COLO668 (cell line): ENCODE measurements around the gene STOM.
"Not testable (repeated sequence)": the region's sequence is repeated elsewhere in the genome, so short reads cannot be mapped to it uniquely, and the experiment has no call there.

ENCODE experiments used
- DNase-seq: peaks from one replicate; lab custom pipeline; 2025; ENCODE audit not compliant: unreplicated experiment; lab: John Stamatoyannopoulos, UW

Gene STOM

GRCh38 chr9:121303456-121304451 is 66.3 kb downstream of the STOM start:
- DNase-seq, result no peak

DNA sequence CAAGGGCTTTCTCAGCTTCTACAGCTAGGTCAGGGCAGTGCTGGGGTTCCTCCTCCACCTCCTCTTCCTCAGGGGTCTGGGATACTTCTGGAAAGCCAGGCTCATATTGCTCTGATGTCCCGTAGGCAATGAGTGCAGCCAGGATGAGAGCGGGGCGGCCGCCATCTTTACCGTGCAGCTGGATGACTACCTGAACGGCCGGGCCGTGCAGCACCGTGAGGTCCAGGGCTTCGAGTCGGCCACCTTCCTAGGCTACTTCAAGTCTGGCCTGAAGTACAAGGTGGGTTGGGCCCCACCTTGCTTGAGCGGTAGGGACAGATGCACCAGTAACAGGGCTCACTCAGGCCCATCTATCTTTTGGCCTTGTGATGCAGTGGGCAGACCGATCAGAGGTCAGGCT is 67.3 kb downstream of the STOM start:
- DNase-seq, result no peak

DNA sequence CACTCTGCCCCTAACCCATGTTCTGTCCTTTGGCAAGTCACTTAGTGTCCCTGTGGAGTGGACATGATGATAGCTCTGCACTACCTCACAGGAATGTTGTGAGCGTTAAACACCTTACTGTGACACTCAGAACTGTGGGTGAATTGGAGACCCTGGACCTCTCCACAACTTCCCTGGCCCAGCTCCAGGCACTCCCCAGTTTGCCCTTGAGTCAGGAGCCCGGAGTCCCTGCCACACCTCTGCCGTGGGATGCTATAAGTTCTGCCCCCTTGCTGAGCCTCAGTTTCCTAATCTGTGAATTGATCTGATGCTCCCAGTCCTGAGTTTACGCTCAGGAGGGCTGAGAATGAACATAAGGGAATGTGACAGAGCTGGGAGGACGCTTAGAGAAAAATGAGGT is 67.7 kb downstream of the STOM start:
- no peak for DNase-seq

GRCh38 chr9:121301881-121302286 is 68.2 kb downstream of the STOM start:
- no peak for DNase-seq

GRCh38 chr9:121300283-121301119 is 69.5 kb downstream of the STOM start:
- DNase-seq, result no peak

DNA sequence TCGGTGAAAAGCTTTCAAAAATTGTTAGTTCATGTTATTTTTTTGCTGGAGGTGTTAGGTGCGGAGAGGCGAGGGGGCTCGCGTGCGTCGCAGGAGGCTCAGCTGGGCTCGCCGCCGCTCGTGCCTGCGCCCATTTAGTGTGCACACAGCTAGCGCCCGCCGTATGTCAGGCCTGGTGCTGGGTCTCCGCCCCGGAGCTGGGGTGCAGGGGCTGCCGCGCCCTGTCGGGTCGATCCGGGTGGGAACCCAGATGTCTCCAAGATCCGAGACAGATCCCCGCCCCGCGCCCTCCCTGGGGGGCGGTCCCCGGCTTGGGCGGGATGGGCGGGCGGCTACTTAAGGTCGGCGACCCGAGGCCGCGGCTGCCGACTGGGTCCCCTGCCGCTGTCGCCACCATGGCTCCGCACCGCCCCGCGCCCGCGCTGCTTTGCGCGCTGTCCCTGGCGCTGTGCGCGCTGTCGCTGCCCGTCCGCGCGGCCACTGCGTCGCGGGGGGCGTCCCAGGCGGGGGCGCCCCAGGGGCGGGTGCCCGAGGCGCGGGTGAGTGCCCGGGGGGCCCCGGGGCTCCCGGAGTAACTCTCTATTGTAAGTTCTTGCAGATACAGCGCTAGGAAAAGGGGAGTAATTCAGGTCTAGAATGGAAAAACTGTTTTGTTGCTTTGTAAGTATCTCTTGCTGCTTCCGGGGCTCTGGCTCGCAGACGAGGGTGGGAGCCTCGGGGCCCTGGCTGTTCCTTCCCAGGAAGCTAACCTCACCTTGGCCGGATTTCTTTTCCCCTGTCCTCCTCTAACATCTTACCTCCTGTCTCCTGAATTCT is 70.4 kb downstream of the STOM start:
- peak; percentile 60 for DNase-seq

- DNase-seq, result peak; percentile 33
These were observed 71.2 kb downstream of the STOM start for GRCh38 chr9:121298689-121299466.

DNA sequence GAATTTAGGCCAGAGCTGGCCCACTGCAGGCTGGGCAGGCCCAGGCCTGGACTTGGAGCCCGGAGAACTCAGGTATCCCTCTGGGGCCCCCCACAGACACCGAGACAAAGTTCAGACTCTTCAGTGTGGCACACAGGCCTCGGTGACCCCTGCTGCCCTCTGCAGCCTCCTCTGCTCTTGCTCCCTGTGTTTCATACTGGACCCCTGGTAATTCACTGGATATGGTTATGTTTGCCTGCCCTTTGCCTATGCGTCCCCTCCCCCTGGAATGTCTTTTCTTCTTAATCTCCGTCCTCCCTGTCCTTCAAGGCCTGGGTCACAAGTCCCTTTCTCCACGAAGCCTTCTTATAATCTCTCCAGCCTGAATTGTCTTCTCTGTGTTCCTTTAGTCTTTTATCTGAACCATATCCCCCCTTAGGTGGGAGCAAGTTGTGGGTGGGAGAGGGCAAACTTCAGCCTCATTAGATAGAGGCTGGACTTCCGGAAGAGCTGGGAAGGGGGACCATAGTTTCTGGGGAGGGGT is 72.0 kb downstream of the STOM start:
- no peak for DNase-seq

DNA sequence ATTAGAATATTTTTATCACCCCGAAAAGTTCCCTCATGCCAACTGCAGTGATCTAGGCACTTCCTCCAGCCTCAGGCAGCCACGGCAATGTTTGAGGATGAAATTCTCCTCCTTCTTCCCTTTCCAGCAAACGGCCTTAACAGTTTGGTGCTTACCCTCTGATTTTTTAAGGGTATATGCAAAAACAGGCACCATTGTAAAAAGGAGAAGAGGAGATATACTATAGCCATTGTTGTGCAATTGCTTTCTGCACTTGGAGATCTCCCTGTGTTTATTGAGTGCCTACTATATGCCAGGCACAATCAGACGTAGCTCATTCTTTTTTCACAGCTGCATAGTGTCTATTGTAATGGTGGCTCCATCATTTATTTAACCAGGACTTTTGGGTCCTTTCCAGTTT is 72.7 kb downstream of the STOM start:
- DNase-seq, result no peak

DNA sequence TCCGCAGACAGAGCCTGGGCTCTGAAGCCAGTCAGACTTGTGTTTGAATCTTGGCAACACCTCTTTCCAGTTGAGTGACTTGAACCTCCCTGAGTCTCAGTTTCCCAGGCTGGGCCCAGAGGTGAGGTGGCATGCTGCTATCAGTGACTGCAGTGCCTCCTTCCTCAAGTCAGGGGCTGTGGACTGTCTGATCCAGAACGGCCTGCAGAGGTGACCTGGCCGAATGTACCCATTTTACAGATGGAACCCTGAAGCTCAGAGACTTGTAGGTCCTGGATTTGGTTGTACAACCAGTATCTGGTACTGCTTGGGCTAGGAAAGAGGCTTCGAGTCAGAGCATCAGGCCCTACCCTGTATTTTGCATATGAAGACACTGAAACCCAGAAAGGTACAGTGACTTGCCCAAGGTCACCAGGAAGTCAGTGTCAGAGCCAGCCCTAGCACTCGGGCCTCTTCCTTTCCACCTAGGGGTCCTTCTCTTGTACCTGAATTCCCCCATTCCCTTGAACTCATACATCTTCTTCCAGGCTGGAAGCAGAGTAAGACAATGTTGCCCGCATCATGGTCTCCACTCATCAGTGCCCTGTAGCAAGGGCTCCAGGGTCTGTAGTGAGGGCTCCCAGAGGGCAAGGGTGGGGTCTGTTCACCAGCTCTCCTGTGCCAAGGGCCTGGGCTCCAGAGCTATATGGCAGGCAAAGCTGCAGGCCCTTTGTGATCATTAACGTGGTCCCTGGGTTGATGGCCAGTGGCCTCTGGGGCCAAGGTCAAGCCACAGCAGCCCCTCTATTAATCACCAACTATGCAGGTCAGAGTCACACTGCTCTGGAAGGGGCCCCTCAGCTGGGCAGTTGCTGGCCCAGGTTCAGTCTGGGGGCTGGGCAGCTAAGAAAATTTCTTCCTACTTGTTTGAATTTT is 73.6 kb downstream of the STOM start:
- DNase-seq, result no peak

GRCh38 chr9:121295662-121296191 is 74.3 kb downstream of the STOM start:
- no peak for DNase-seq

DNA sequence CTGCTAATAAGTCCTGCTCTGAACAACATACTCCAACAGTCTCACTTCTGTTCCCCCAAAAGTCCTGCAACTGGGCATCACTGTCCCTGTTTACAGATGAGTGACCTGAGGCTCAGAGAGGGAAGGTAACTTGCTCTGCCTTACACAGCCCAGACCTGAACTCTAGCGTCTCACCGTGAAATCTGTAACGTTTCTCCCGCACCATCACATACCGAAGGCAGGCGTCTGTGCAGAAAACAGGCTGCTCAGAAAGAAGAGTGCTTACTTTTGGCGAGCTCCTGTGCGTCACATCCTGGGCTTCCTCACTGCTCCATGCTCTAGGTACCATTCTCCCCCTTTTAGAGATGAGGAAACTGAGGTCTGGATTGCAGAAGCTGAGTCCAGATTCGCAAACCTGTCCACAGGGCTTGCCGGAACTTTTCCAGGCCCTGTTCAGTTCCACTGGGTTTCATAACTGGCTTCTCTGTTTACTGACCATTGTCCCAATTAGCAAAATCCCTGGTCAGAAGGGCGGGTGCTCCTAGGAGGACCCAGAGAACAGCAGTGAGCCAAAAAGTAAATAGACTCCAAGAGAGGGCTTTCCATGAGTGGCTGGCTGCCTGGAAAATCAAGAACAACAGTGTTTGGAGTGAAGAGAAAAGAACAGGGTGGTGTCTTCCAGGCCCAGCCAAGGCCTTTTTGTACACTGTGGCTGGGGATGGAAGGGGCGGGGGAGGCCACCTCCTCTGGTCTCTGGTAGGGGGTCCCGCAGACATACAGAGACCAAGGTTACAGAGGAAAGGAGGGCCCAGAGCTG is 75.0 kb downstream of the STOM start:
- DNase-seq, result no peak

DNA sequence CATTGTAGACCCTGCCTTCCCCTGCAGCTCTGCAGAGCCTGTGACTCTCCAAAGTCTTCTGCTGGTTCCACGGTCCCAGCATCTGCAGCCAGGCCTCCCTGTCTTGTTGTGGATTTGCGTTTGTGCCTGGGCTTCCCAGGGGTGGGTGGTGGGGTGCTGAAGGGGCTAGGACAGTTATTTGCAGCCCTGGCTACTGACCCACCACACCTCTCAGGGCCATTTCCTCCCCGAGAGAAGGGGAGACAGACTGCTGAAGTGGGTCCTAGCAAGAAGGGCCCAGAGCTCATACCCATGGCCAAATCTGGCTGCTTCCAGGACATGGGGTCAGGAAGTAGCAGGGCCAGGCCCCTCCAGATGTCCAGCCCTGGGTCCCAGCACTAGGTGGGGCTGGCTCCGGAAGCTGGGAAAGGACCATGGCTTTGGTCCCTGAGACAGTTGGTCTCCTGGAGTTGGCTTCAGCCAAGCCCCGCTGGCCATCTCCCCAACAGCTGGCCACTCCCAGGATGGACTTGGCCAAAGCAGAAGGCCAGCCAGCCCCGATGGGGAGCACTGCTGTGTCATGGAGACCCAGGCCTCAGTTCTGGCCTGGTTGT is 75.8 kb downstream of the STOM start:
- no peak for DNase-seq

- no peak for DNase-seq
These were observed 77.2 kb downstream of the STOM start for GRCh38 chr9:121292801-121293241.

GRCh38 chr9:121292051-121292450 is 78.0 kb downstream of the STOM start:
- DNase-seq, result no peak

DNA sequence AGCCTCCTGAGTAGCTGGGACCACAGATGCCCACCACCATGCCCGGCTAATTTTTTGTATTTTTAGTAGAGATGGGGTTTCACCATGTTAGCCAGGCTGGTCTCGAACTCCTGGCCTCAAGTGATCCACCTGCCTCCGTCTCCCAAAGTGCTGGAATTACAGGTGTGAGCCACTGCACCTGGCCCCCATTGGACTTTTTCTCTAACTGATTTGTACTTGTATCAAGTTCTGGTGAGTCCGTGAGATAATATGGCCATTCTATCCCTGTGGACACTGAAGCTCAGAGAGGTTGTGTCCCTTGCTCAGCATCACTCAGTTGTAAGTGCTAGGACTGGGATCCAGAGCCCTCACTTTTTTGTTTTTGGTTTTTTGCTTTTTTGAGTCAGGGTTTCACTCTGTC is 78.5 kb downstream of the STOM start:
- DNase-seq, result not testable (repeated sequence)

DNA sequence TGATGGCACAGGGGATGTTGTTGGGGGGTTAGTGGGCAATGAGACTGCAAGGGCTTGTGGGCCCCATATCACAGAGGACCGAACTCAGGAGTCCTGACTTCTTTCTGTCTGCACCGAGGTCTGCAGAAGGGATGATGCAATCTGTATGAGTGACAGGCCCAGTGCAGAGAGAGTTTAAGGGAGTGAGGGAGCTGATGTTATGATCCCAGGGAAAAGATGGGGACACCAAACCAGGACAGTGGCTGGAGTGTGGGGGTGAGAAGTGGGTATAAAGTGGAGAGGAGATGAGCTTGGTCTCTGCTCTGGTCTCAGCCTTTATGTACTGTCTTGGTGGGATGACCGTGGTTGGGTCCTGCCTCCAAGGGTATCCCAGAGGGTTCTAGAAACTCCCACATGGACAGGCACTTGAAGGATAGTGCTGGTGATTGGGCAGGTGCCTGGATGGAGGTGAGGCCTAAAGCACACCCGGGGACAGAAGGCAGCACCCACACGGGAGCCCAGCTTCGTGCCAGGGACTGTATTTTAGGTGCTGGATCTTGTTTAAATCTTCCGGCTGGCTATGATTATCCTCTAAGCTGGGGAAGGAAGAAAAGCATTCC is 80.2 kb downstream of the STOM start:
- no peak for DNase-seq
